SU-DHL-6 (cell line): ENCODE results near the gene ZMYM2.

Experiments
- H2AFZ ChIP-seq: fragments of 200-600 bp; sonication (generic); 2 replicates; pipeline ENCODE4 v1.6.1; 2014; ENCODE audit warnings: low read depth, mild to moderate bottlenecking, moderate library complexity, mixed read lengths, antibody characterized with exemption, low read length; ENCODE audit not compliant: severe bottlenecking
- H3F3A ChIP-seq: fragments of 200-600 bp; shearing (Covaris generic); 2 replicates; pipeline ENCODE4 v1.6.0; 2016; ENCODE audit warnings: antibody characterized with exemption, mild to moderate bottlenecking; ENCODE audit not compliant: insufficient read depth
- H3K27ac ChIP-seq: fragments of 200-600 bp; sonication (generic); 2 replicates; pipeline ENCODE4 v1.5.1; 2016; ENCODE audit warnings: low read depth, mild to moderate bottlenecking, low read length, moderate library complexity, mixed read lengths
- H3K27me3 ChIP-seq: fragments of 200-600 bp; sonication (generic), shearing (Covaris generic); 2 replicates; pipeline ENCODE4 v1.6.0; 2014; ENCODE audit warnings: mild to moderate bottlenecking, low read length
- H3K36me3 ChIP-seq: fragments of 200-600 bp; sonication (generic); 2 replicates; pipeline ENCODE4 v1.6.1; 2014; ENCODE audit warnings: mild to moderate bottlenecking, low read length, mixed read lengths
- H3K4me2 ChIP-seq: fragments of 300-600, 200-600 bp; shearing (Covaris generic), sonication (generic); 2 replicates; pipeline ENCODE4 v1.6.0; 2014; ENCODE audit warnings: low read length, low read depth, mild to moderate bottlenecking; ENCODE audit not compliant: poor library complexity, severe bottlenecking
- H3K4me3 ChIP-seq: fragments of 200-600 bp; sonication (generic); 2 replicates; pipeline ENCODE4 v1.5.1; 2014; ENCODE audit warnings: antibody characterized with exemption, low read length, mild to moderate bottlenecking, mixed read lengths; ENCODE audit not compliant: insufficient read depth, poor library complexity, severe bottlenecking
- H3K79me2 ChIP-seq: fragments of 200-600 bp; sonication (generic); 2 replicates; pipeline ENCODE4 v1.6.1; 2014; ENCODE audit warnings: mild to moderate bottlenecking, low read length, moderate library complexity; ENCODE audit not compliant: insufficient read depth
- H3K9ac ChIP-seq: fragments of 200-600 bp; sonication (generic); 2 replicates; pipeline ENCODE4 v1.7.0; 2014; ENCODE audit warnings: mild to moderate bottlenecking, low read length
- H3K9me2 ChIP-seq: fragments of 200-600 bp; sonication (generic); replicated peaks from 2 replicates; pipeline ENCODE4 v1.6.1; 2014; ENCODE audit warnings: low read length; ENCODE audit not compliant: insufficient read depth
- H3K9me3 ChIP-seq: fragments of 200-600 bp; sonication (generic); 2 replicates; pipeline ENCODE4 v1.6.1; 2014; ENCODE audit warnings: low read length, mixed read lengths; ENCODE audit not compliant: insufficient read depth
- H4K20me1 ChIP-seq: fragments of 200-600 bp; sonication (generic); 2 replicates; pipeline ENCODE4 v1.6.1; 2014; ENCODE audit warnings: low read depth, mild to moderate bottlenecking, antibody characterized with exemption, low read length, moderate library complexity, mixed read lengths
- EZH2phosphoT487 ChIP-seq: fragments of 200-600 bp; sonication (generic), shearing (Covaris generic); conservative IDR thresholded peaks from 2 replicates; pipeline ENCODE4 v1.6.1; 2018; ENCODE audit warnings: mild to moderate bottlenecking, antibody characterized with exemption, low read length, moderate library complexity, mixed read lengths
- TF ChIP-seq, protein P1 (sequence below): fragments of 200-600 bp; sonication (generic); IDR thresholded peaks from one replicate; pipeline ENCODE4 v1.5.1; 2017; ENCODE audit warnings: antibody characterized with exemption, mild to moderate bottlenecking, low read length, moderate library complexity; ENCODE audit not compliant: insufficient read depth, poor library complexity, severe bottlenecking

The ZMYM2 gene

DNA sequence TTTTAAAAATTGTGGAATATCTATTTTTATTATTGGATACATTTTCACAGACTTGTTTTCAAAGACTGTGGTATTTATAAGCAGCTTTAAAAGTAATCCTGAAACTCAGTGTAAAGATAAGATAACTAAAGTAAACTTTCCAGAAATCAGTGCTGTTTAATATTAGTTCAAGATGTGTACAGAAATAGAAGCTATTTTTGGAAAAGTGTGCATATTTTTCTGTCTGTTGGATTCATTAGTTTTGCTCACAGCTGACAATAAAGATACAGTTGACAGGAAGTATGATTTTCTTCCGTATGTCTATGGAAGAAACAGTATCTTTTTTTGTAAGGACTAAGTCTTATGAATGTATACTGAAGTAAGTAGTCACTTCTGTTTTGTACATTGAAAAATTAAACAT, 116.4 kb downstream of the ZMYM2 start:
- no peak overlapping the region for H3K4me2 ChIP-seq
- H3F3A ChIP-seq: peaks cover 6% of the 10 kb centered on the region; the same call in 1 of the 2 replicates
- H3K9me2 ChIP-seq: no peaks in the 10 kb centered on the region
- 0 out of 2 replicates have a peak, but pooled peaks cover 4% of the 10 kb centered on the region for H4K20me1 ChIP-seq
- H3K9ac ChIP-seq: no peak overlapping the region
- no peaks in the 10 kb centered on the region for H3K27me3 ChIP-seq
- peaks cover 11% of the 10 kb centered on the region; the same call in 1 of the 2 replicates for H3K36me3 ChIP-seq
- H3K79me2 ChIP-seq: no peaks in the 10 kb centered on the region
- H3K27ac ChIP-seq: no peak overlapping the region
- H2AFZ ChIP-seq: no peak overlapping the region
- no peak for TF ChIP-seq EZH2phosphoT487
- TF ChIP-seq, protein P1, sequence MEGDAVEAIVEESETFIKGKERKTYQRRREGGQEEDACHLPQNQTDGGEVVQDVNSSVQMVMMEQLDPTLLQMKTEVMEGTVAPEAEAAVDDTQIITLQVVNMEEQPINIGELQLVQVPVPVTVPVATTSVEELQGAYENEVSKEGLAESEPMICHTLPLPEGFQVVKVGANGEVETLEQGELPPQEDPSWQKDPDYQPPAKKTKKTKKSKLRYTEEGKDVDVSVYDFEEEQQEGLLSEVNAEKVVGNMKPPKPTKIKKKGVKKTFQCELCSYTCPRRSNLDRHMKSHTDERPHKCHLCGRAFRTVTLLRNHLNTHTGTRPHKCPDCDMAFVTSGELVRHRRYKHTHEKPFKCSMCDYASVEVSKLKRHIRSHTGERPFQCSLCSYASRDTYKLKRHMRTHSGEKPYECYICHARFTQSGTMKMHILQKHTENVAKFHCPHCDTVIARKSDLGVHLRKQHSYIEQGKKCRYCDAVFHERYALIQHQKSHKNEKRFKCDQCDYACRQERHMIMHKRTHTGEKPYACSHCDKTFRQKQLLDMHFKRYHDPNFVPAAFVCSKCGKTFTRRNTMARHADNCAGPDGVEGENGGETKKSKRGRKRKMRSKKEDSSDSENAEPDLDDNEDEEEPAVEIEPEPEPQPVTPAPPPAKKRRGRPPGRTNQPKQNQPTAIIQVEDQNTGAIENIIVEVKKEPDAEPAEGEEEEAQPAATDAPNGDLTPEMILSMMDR: no peak
- no peak overlapping the region for H3K4me3 ChIP-seq
- H3K9me3 ChIP-seq: no peaks in the 10 kb centered on the region

DNA sequence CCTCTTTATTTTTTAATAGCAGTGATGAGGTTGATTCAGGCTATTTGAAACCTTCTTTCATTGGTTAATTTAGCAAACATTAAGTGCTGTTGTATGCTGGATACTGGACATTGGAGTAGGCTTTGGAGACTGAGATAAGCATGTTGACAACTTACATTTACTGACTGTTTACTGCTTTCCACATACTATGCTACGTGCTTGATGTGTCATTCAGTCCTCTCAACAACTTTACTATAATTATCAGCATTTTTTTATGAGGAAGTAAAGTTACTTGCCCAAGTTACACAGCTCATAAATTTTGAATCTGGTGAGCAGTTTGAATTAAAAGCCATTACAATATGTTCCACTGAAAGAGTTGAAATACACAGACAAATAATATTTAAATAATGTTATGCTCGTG, 118.6 kb downstream of the ZMYM2 start:
- H3K27me3 ChIP-seq: no peaks in the 10 kb centered on the region
- H3K79me2 ChIP-seq: no peaks in the 10 kb centered on the region
- TF ChIP-seq EZH2phosphoT487: no peak
- TF ChIP-seq, protein P1: no peak
- H3K9ac ChIP-seq: no peak overlapping the region
- peaks cover 9% of the 10 kb centered on the region; the same call in 1 of the 2 replicates for H3K36me3 ChIP-seq
- no peak overlapping the region for H3K4me2 ChIP-seq
- H4K20me1 ChIP-seq: 0 out of 2 replicates have a peak, but pooled peaks cover 4% of the 10 kb centered on the region
- H3K4me3 ChIP-seq: no peak overlapping the region
- H3F3A ChIP-seq: peaks cover 6% of the 10 kb centered on the region; the same call in 1 of the 2 replicates
- H3K9me3 ChIP-seq: no peaks in the 10 kb centered on the region
- H3K9me2 ChIP-seq: no peaks in the 10 kb centered on the region
- no peak overlapping the region for H2AFZ ChIP-seq
- no peak overlapping the region for H3K27ac ChIP-seq

DNA sequence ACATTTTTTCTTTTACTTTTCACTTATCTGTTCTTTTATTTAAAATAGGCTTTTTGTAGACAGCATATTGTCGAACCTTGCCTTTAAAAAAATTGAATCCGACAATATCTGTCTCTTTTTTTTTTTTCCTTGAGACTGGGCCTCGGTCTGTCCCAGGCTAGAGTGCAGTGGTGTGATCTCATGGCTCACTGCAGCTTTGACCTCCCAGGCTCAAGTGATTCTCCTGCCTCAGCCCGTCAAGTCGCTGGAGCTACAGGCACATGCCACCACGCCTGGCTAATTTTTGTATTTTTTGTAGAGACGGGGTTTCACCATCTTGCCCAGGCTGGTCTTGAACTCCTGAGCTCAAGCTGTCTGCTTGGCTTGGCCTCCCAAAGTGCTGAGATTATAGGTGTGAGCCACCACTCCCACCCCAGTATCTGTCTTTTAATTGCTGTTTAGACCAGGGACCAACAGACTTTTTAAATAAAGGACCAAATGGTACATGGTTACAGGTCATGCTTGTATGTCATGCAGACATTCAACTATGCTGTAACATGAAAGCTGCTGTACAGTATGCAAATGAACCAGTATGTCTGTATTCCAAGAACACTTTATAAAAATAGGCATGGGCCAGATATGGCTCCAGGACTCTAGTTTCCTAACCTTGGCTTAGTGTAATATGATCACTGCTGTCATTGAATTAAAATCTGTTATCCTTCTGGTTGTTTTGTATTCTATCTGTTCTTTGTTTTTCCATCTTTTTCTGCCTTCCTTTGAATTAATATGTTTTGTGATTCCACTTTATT, 122.0 kb downstream of the ZMYM2 start:
- no peaks in the 10 kb centered on the region for H3K79me2 ChIP-seq
- no peak overlapping the region for H2AFZ ChIP-seq
- no peak overlapping the region for H3K9ac ChIP-seq
- H3K9me2 ChIP-seq: no peaks in the 10 kb centered on the region
- no peak overlapping the region for H3K4me3 ChIP-seq
- 0 out of 2 replicates have a peak, but pooled peaks cover 3% of the 10 kb centered on the region for H3F3A ChIP-seq
- no peak overlapping the region for H3K27ac ChIP-seq
- H3K9me3 ChIP-seq: no peaks in the 10 kb centered on the region
- 0 out of 2 replicates have a peak, but pooled peaks cover 4% of the 10 kb centered on the region for H4K20me1 ChIP-seq
- no peak overlapping the region for H3K4me2 ChIP-seq
- H3K36me3 ChIP-seq: peaks cover 31% of the 10 kb centered on the region
- no peak for TF ChIP-seq EZH2phosphoT487
- TF ChIP-seq, protein P1: no peak
- H3K27me3 ChIP-seq: no peaks in the 10 kb centered on the region
